Muscle of arm (tissue), 12 donors: ENCODE measurements around the gene SGCD. TPM values are rescaled to one million over a fixed set of nuclear protein-coding genes. Genes with fewer than 3 reads are reported as not detected.
A peak's percentile ranks its signal among the peaks of the same experiment; 100 is the strongest.

Source experiments
- DNase-seq: peaks from one replicate; pipeline ENCODE4 v3.0.0-alpha.2; 2013
- polyA plus RNA-seq, 12 donors: library from polyadenylated mRNA; unstranded; fragments of 120-200 nt; gene quantifications; one replicate each; pipeline ENCODE4 v1.2.1, GENCODE V29; 2013; ENCODE audit not compliant: insufficient read length in 12 of 12

SGCD gene
- polyA plus RNA-seq, 12 donors: 55.4 to 239 (median 96.8) TPM

GRCh38 chr5:156764176-156764971 lies 437.4 kb downstream of the SGCD start:
- DNase-seq: no peak

DNA sequence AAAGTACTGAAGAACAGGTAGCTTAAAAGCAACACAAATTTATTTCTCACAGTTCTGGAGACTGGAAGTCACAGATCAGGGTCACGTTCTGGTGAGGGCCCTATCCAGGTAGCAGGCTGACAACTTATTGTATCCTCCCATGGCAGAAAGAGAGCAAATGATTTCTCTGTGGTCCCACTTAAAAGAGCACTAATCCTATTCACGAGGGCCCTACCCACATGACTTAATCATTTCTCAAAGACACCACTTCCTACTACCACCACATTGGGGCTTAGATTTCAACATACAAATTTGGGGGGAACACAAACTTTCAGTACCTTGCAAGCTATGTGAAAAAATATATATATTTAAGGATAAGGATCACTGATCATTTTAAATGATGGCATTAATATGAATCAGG lies 447.3 kb downstream of the SGCD start:
- DNase-seq: no peak

DNA sequence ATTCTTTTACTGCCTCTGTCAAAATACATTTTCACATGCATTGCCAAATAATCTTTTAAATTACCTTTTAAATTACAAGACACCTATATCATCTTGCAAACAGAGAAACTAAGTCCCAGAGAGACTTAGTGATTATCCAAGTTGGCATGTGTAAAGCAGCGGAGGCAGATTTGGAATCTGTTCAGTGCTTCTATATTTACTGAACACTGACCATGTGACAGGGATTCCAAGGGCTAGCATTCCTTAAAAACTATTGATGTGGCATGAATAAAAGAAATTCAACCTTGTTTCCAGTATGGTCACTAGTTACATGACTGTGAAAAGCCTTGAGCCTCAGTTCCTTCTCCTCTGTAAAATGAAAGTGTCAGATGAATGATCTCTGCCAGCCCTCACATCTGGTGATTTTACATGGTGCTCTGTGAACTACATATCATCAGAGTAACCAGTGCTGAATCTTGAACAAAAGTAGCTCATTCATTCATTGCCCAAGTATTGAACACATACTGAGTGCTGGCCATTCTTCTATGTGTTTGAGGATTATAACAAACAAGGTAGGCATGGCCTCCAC lies 451.3 kb downstream of the SGCD start:
- no peak for DNase-seq

- DNase-seq: no peak
Measured at GRCh38 chr5:156778752-156779151, 451.8 kb downstream of the SGCD start.

DNA sequence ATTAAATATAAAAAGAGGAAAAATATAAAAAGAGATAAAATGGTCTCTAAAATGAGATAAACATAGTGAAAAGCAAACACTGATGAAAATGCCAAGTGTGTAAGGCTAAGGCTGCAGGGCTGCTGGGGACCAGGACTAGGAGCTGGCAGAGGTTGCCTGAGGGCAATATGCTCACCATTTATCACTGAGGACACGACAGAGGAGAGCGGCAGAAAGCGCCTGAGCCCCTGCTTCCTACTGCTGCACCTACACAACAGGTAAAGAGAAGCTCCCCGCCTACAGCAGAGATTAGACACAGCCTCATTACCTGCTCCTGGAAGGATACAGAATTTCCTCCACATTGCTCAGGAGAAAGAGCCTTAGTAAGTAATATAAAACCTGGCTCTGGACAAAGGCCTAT lies 452.5 kb downstream of the SGCD start:
- no peak for DNase-seq

DNA sequence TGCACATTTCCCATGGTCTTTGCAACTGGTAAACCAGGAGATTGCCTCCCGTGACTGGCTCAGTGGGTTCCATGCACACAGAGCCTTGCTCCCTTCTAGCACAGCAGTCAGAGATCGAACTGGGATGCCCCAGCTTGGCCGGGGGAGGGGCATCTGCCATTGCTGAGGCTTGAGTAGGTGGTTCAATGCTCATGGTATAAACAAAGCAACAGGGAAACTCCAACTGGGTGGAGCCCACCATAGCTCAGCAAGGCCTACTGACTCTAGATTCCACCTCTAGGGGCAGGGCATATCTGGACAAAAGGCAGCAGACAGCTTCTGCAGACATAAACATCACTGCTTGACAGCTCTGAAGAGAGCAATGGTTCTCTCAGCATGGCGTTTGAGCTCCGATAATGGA lies 456.1 kb downstream of the SGCD start:
- DNase-seq: no peak

DNA sequence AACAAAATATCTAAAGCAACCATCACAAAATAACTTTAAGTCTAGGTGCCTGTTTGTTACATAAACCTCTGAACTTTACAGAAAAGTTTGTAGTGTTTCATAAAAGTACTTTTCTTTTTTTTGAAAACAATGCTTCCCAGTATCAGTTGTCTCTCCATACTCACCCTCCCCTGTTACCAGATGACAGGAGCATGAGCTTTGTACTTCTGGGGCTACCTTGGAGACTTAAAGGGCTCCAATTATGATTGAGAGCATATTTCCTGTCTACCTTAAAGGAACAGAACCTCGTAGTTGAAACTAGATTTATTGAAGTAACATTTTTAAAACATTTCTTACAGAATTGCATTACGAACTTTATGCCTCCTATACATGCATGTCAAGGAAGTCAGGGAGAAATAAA lies 467.7 kb downstream of the SGCD start:
- no peak for DNase-seq

GRCh38 chr5:156798201-156798600 lies 471.2 kb downstream of the SGCD start:
- no peak for DNase-seq

- no peak for DNase-seq
Measured at GRCh38 chr5:156799171-156799570, 472.2 kb downstream of the SGCD start.

GRCh38 chr5:156800929-156801328 lies 474.0 kb downstream of the SGCD start:
- no peak for DNase-seq

DNA sequence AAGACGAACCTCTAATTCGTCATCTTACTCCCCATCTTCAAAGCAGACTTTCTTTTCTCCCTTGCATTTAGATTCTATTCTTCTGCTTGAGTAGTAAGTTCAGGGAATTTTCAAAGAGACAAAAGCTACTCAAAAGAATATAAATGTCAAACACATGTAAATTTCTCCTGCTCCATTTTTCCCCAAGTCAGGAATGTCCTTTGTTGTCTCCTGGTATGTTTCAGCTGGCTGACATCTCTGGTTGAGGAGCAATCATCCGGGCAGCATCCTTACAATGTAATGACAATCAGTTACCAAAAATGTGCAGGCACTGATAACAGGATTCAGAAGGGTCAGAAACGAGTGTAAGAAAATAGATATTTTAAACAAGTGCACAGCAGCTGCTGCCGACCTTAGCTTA lies 475.5 kb downstream of the SGCD start:
- DNase-seq: no peak

- no peak for DNase-seq
Measured at GRCh38 chr5:156803404-156803803, 476.4 kb downstream of the SGCD start.

DNA sequence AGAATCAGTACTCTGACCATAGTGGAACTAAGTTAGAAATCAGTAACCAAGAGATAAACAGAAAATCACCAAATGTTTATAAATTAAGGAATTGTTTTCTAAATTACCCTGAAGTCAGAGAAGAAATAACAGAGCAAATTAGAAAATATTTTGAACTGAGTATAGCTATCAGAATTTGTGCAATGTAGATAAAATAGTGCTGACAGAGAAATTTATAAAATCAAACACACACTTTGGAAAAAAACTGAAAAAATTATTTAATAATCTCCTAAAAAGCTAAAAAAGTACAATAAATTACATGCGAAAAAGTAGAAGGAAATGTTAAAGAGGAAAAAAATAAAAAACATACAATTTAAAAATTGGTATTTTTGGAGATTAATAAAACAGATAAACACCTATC lies 486.0 kb downstream of the SGCD start:
- DNase-seq: no peak

DNA sequence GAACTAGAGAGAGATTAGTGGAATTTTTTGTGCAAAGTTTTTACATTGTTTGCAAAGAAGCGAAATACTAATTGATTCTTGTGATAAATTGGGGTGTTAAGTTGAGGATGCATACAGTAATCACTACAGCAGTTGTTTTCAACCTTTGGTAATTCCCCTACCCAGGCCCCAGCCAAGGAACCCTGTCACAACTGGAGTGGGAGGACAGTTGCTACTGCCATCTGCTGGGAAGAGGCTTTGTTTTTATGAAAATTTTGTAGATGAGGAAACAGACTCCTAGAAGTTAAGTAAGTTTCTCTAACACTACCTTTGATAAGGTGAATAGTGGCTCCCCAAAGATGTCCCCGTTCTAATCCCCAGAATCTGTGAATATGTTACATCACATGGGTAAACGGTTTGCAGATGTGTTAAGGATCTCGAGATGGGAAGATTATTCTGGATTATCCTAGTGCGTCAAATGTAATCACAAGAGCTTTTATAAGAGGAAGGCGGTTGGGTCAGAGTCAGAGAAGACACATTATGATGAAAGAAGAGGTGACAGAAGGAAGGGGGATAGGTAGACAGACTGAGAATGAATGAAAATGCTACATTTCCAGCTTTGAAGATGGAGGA lies 489.1 kb downstream of the SGCD start:
- DNase-seq: peak; percentile 32
